ENCODE data around the gene IMPDH1. TPM values are rescaled to one million over a fixed set of nuclear protein-coding genes. Genes with fewer than 3 reads are reported as not detected.

The IMPDH1 gene
- total and polyA plus RNA-seq, 9 of the 15 experiments (the other 6 are each of a cell fraction or from before 2014, with no cell fraction given), result 0.80 to 118 (median 64.3) TPM

DNA sequence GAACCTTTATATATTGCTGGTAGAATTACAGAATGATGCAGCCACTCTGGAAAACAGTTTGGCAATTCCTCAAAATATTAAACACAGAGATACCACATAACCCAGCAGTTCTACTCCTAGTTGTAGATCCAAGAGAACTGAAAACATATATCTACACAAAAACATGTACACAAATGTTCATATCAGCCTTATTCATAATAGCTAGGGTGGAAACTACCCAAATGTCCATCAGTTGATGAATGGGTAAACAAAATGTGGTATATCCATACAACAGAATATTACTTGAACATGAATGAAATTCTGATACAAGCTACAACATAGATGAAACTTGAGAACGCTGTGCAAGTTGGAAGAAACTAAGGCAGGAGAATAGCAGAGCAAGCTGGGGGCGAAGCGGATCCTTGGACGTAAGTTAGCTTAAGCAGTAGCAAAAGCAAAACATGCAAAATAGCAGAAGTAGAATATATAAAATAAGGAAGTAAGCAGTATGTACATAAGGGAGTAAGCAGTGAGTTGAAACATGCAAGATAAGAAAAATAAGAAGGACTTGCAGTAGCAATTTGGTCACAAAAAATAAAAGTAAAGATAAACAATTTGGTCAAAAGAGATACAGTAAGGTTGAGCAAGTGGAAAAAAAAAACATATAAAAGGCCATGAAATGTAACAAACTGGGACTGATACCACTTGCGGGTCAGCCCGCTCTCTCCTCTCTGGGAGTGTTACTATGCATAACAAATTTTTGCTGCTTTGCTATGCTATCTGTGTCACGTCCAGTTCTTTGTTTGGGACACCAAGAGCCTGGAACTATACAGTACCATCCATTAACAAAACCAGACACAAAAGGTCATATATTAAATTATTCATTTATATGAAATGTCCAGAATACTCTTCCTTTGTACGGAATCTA is 27.9 kb upstream of the IMPDH1 start (continued):
- TF ChIP-seq MYBL2 (IDR thresholded peaks at IDR 0.05; ENCODE audit: low read depth) (no peak), MYBL2 (CRISPR knock-in tag; IDR thresholded peaks at IDR 0.05; ENCODE audit: borderline replicate concordance) (no peak), ZBTB17 (CRISPR knock-in tag; IDR thresholded peaks at IDR 0.05) (no peak), NCOA6 (IDR thresholded peaks at IDR 0.05) (no peak), HDAC8 (tag; IDR thresholded peaks at IDR 0.05) (no peak), ADNP (tag; IDR thresholded peaks at IDR 0.05) (peak; percentile 30; the same call in 1 of the 2 replicates), NCOA1 (IDR thresholded peaks at IDR 0.05; ENCODE audit: low read depth) (no peak), MTA2 (IDR thresholded peaks at IDR 0.05; ENCODE audit: low read depth) (no peak), PTRF (tag; IDR thresholded peaks at IDR 0.05) (no peak), ZNF347 (CRISPR knock-in tag; IDR thresholded peaks at IDR 0.05; ENCODE audit: low read depth) (no peak), HIVEP1 (CRISPR knock-in tag; IDR thresholded peaks at IDR 0.05) (no peak), FOXA3 (CRISPR knock-in tag; conservative IDR thresholded peaks at IDR 0.05 in 1 of 2, IDR thresholded peaks at IDR 0.05 in 1 of 2) (peak; percentile 90 to 95), TAF15 (IDR thresholded peaks at IDR 0.05; ENCODE audit: low read depth, low read length) (no peak)
- TF ChIP-seq, protein P1, sequence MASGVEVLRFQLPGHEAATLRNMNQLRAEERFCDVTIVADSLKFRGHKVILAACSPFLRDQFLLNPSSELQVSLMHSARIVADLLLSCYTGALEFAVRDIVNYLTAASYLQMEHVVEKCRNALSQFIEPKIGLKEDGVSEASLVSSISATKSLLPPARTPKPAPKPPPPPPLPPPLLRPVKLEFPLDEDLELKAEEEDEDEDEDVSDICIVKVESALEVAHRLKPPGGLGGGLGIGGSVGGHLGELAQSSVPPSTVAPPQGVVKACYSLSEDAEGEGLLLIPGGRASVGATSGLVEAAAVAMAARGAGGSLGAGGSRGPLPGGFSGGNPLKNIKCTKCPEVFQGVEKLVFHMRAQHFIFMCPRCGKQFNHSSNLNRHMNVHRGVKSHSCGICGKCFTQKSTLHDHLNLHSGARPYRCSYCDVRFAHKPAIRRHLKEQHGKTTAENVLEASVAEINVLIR (CRISPR knock-in tag; IDR thresholded peaks at IDR 0.05), result no peak
- TF ChIP-seq, protein P2, sequence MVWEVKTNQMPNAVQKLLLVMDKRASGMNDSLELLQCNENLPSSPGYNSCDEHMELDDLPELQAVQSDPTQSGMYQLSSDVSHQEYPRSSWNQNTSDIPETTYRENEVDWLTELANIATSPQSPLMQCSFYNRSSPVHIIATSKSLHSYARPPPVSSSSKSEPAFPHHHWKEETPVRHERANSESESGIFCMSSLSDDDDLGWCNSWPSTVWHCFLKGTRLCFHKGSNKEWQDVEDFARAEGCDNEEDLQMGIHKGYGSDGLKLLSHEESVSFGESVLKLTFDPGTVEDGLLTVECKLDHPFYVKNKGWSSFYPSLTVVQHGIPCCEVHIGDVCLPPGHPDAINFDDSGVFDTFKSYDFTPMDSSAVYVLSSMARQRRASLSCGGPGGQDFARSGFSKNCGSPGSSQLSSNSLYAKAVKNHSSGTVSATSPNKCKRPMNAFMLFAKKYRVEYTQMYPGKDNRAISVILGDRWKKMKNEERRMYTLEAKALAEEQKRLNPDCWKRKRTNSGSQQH (CRISPR knock-in tag; IDR thresholded peaks at IDR 0.05), result no peak
- TF ChIP-seq, protein P3, sequence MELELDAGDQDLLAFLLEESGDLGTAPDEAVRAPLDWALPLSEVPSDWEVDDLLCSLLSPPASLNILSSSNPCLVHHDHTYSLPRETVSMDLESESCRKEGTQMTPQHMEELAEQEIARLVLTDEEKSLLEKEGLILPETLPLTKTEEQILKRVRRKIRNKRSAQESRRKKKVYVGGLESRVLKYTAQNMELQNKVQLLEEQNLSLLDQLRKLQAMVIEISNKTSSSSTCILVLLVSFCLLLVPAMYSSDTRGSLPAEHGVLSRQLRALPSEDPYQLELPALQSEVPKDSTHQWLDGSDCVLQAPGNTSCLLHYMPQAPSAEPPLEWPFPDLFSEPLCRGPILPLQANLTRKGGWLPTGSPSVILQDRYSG (tag; conservative IDR thresholded peaks at IDR 0.05; ENCODE audit: low read depth), result no peak
- TF ChIP-seq, protein P4, sequence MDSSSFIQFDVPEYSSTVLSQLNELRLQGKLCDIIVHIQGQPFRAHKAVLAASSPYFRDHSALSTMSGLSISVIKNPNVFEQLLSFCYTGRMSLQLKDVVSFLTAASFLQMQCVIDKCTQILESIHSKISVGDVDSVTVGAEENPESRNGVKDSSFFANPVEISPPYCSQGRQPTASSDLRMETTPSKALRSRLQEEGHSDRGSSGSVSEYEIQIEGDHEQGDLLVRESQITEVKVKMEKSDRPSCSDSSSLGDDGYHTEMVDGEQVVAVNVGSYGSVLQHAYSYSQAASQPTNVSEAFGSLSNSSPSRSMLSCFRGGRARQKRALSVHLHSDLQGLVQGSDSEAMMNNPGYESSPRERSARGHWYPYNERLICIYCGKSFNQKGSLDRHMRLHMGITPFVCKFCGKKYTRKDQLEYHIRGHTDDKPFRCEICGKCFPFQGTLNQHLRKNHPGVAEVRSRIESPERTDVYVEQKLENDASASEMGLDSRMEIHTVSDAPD (CRISPR knock-in tag; IDR thresholded peaks at IDR 0.05), result no peak
- TF ChIP-seq, protein P5, sequence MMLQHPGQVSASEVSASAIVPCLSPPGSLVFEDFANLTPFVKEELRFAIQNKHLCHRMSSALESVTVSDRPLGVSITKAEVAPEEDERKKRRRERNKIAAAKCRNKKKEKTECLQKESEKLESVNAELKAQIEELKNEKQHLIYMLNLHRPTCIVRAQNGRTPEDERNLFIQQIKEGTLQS (IDR thresholded peaks at IDR 0.05), result no peak
- TF ChIP-seq, protein P5 (CRISPR knock-in tag; conservative IDR thresholded peaks at IDR 0.05), result no peak
- TF ChIP-seq, protein P6, sequence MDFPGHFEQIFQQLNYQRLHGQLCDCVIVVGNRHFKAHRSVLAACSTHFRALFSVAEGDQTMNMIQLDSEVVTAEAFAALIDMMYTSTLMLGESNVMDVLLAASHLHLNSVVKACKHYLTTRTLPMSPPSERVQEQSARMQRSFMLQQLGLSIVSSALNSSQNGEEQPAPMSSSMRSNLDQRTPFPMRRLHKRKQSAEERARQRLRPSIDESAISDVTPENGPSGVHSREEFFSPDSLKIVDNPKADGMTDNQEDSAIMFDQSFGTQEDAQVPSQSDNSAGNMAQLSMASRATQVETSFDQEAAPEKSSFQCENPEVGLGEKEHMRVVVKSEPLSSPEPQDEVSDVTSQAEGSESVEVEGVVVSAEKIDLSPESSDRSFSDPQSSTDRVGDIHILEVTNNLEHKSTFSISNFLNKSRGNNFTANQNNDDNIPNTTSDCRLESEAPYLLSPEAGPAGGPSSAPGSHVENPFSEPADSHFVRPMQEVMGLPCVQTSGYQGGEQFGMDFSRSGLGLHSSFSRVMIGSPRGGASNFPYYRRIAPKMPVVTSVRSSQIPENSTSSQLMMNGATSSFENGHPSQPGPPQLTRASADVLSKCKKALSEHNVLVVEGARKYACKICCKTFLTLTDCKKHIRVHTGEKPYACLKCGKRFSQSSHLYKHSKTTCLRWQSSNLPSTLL (IDR thresholded peaks at IDR 0.05), result no peak
